ENCODE measurements around the gene INTS13.
"Not testable (repeated sequence)": the region's sequence is repeated elsewhere in the genome, so short reads cannot be mapped to it uniquely, and the experiment has no call there.

INTS13 gene, protein sequence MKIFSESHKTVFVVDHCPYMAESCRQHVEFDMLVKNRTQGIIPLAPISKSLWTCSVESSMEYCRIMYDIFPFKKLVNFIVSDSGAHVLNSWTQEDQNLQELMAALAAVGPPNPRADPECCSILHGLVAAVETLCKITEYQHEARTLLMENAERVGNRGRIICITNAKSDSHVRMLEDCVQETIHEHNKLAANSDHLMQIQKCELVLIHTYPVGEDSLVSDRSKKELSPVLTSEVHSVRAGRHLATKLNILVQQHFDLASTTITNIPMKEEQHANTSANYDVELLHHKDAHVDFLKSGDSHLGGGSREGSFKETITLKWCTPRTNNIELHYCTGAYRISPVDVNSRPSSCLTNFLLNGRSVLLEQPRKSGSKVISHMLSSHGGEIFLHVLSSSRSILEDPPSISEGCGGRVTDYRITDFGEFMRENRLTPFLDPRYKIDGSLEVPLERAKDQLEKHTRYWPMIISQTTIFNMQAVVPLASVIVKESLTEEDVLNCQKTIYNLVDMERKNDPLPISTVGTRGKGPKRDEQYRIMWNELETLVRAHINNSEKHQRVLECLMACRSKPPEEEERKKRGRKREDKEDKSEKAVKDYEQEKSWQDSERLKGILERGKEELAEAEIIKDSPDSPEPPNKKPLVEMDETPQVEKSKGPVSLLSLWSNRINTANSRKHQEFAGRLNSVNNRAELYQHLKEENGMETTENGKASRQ

DNA sequence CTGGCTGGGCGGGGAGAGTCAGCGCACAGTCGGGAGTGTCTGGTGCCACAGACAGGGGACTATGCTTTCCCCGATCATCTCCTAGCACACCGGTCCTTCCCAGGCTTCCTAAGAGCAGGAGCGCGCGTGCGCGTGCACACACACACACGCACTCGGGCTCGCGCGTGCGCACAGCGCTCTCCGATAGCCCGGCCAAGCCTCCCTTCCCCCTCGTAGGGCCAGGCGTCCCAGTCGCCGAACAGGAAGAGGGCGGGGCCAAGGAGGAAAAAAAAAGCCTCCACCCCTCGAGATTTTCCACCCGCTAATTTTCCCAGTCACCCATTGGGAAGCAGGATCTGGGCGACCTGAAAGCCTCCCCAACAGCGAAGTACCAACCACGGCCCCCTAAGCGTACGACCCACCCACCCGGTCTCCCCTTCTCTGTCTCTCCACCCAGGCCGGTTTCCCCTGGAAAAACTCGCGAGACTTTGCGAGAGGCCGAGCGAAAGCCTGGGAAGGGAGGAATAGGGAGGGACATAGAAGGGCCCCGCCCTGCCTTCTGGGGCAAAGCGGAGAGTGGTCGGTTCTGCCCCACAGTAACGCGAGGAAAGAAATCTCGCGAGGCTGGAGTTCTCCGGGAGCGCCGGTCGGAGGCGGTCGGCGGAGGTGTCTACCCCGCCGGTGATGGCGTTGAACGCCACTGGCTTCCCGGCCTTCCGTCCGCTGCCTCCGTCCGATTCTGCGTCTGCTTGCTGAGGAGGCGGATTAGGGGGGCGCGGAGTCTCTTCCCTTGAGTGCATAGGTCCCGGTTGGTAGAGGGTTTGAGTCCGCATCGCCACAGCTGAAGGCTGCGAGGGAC is at the start of gene INTS13, which contains the start of gene FGFR1OP2:
Gene INTS13 (minus strand): TSS at position 119 of the 838 bp plus-strand sequence. CDS start 1,178 bp downstream, outside the sequence.
Gene FGFR1OP2 (plus strand): TSS at position 608 of the 838 bp plus-strand sequence. CDS start 15,689 bp downstream, outside the sequence.
- peak; percentile 97 for DNase-seq

DNA sequence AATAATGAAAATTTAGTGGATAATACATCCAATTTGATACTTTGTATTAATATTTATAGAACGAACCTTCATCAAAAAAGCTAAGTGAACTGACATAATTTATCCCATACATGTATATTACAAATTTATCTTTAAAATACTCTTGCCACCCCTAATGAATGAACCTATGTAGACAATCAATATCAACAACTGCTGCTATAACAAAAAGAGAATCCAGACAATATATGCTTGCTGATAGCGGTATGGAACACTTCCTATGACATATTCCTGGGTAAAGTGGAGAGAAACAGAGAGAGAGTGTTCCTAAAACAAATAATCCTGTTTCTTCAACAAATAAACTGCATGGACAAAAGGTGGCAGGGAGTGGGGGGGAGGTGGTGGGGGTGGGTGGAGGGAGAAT is 45.1 kb upstream of the INTS13 start:
- no peak for DNase-seq

DNA sequence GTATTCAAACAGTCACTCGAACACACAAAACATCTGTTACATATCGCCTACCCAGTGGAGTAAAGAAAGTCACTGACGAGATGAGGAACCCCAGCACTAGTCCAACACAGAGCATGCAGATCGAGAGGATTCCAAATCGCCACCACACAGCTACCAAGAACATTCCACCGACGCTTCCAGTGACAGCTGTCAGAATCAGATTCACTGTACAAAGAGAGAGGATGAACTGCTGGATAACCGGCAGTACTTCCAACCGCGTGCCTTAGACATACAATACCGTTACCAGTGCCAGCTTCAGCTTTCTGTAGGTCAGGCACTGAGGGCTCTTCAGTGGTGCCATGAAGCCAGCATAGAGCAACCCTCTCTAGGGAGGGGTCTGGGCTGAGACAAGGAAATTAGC is 42.0 kb upstream of the INTS13 start:
- no peak for DNase-seq

DNA sequence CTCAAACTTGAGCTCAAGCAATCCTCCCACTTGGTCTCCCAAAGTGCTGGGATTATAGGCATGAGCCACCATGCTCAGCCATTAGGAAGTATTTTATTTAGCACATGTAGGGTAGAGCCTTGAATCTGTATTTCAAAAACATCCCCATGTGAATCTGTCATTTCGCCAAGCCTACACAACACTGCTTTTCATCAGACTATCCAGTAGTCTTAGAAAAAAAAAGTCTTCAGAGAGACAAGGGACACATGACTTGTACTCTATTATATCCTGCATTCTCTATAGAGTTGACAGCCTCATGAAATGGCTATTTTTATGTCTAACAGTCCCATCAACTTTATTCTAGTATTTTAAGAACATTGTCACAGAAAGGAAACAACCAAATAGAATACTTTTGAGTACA is 41.0 kb upstream of the INTS13 start:
- no peak for DNase-seq

DNA sequence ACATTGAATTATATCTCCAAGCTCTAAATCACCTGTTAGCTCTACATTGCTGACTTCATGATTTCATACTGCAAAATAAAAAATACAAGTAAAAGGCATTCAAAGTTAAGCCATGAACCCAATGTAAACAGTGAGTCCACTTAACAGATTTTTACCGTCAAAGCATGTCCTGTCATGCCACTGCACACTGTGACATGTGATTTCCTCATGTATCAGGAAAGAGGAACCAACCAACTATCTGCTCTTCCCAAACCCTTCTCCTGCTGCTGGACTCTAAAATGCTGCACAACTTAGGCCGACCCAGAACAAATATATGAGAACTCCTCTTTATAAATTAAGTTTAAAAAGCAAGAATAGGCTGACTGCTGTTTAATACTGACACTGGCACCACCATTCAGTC is 38.9 kb upstream of the INTS13 start:
- no peak for DNase-seq

DNA sequence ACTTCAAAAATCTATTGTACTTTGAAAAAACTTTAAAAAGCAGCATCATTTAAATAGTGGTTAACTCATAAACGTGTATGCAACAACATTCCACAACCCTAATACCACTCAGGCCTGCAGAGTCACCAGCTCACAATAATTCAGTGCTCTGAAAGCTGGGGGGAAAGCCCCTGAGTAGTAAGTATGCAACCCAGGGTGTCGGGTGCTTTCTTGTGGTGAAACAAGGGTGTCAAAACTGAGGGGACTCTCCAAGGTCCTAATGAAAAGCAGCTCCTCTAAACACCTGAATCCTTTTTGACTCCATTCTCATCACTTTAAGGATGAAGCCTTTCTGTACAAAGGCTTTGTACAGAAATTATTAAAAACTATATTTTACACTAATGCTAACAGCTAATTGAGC is 34.2 kb upstream of the INTS13 start:
- DNase-seq: peak; percentile 76

DNA sequence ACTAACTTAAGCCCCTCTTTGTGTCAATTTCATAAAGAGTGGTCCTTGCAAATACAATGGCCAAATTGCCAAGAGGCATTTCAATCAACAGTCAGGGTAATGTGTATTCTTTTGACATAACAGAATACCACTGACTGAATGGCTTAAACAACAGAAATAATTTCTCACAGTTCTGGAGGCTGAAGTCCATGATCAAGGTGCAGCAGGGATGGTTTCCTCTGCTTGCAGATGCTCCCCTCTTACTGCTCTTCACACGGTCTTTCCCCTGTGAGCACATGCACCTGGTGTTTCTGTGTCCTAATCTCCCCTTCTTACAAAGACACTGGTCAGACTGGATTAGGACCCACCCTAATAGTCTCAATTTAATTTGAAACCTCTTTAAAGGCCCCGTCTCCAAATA is 32.4 kb upstream of the INTS13 start:
- no peak for DNase-seq

DNA sequence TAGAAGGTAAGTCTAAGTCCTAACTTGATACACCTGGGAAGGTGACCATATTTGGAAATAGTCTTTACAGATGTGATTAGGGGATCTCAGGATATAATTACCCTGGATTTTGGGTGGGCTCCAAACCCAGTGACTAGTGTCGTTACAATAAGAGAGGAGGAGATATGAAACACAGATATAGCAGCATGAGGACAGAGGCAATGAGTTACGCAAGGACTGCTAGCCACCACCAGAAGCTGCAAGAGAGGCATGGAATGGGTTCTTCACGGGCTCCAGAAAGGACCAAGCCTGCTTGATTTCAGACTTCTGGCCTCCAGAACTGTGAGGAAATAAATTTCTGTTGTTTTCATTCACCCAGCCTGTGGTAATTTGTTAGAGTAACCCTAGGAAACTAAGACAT is 29.1 kb upstream of the INTS13 start:
- DNase-seq: no peak

DNA sequence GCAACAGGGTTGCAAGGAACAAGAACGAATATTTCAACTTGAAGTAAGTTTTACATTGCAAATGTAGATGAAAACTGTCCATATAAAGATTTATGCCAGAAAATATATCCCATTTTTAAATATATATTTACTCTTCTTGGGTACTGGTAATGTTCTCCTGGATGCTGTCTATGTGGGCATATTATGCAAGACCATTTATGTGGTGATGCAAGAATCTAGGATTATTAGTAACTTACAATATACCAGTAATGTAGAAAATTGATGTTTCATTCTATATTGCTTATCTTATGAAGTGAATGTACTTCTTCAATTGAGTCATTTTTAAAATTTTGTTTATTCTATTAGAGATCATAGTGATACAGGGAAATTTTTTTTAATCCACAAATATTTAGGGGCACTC is 25.6 kb upstream of the INTS13 start:
- DNase-seq: no peak

DNA sequence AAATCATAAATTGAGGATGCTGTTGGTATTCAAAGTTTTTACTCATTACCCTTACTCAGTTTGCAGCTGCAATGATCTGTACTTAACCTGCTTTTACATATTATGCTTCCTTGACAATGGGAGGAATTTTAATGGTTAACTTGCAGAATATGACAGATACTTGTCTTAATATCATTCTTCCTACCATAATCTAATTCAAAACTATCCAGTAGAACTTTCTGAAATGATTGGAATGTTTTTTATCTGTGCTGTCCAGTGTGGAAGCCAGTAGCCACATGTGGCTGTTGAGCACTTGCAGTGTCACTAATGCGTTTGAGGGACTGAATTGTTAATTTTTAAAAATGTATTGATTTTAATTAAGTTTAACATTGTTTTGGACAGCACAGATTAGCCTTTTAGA is 24.0 kb upstream of the INTS13 start:
- no peak for DNase-seq

DNA sequence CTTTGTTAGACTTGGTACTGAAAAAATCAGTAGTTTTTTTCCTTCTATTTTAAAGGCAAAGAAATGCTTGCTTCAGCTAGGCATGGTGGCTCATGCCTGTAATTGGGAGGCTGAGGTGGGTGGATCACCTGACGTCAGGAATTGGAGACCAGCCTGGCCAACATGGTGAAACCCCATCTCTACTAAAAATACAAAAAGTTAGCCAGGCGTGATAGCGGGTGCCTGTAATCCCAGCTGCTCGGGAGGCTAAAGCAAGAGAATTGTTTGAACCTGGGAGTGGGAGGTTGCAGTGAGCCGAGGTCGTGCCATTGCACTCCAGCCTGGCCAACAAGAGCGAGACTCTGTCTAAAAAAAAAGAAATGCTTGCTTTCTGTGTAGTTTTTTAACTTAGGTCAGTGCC is 23.6 kb upstream of the INTS13 start:
- not testable (repeated sequence) for DNase-seq

DNA sequence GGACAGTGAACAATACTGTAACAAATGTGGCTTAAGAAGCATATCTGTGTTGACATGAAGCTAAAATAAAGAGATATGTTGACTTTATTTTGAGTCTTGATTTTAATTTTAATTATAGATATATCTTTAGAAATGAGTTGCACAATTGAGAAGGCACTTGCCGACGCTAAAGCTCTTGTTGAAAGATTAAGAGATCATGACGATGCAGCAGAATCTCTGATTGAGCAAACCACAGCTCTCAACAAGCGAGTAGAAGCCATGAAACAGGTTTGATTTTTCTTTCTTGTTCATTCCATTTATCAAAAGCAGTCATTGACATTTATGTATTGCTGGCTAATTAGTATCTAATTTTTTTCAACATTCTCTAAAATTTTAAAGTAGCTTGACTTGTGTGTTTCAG is 16.2 kb upstream of the INTS13 start:
- no peak for DNase-seq

DNA sequence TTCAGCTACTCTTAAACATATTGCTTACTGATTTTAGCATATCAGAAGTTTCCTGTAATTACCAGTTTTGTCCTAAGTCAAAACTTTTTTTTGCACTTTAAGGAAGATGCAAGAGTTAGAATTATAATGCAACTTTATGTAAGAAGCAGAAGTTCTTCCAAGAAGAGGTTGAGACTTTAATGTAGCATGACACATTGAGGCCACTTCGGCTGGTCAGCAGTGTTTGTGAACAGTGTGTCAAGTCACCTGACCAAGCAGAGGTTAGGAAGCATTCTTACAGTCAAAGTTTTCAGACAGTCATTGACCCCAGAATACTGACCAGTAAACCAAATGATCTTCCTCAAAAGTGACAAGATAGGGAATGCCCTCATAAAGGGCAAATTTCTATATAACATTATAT is 15.7 kb upstream of the INTS13 start:
- DNase-seq: no peak

DNA sequence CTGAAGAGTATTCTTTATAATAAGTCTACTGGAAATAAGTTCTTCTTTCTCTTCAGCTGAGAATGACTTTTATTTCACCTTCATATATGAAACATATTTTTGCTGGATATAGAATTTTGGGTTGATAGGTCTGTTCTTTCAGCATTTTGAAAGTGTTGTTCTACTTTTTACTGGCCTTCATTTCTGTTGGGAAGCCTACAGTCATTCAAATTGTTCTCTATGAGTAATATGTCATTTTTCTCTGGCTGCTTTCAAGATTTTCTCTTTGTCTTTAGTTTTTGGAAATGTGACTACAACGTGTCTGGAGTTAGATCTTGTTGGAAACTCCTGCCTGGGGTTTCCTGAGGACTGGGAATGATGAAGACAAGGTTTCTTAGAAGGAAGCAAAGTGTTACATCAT is 10.5 kb upstream of the INTS13 start:
- no peak for DNase-seq

DNA sequence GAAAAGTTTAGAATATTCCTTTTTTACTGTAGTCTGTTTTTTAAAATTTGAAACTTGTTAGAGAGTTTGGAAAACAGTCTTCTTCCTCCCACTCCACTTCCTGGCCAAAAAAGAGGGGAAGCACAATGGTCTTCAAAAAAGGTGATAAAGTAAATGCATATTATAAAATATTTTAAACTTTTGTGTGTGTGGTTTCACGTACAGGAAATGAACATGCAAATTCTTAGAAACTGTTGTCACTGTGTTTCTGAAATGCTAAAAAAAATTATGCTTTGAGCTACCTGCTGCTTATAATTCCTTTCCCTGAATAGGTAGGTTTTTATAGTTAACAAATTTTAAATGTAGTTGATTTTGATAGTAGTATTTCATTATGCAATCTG is 3.4 kb upstream of the INTS13 start:
- no peak for DNase-seq

DNA sequence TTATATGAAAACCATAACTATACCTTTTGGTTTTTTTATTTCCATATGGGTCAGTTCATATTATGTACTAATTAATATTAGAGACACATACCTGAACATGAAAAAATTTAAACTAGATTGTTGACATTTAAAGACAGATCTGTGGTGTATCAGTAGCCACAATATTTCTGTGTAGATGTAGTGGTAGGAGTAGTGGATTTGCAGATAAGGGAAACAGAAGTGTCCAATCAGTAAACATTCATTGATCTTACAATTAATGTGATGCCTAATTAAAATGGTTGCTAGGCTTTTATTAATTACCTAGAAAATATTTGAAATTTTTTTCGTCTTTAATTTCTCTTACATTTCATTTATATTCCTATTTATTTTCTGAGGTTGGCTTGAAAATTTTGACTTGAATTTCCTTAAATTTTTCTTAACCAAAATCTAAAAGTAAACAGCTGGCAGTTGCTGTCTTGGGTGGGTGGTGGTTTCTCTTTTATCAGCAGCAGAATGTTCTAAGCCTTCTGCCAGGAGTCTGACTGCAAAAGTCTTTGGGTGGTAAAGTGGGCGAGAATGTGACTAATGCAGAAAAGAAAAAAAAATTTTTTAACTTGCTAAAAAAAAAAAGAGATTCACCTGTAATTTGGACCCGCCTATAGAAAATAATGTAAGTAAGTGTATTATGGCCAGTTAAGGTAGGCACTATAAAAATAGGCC is 2.9 kb upstream of the INTS13 start:
- no peak for DNase-seq

DNA sequence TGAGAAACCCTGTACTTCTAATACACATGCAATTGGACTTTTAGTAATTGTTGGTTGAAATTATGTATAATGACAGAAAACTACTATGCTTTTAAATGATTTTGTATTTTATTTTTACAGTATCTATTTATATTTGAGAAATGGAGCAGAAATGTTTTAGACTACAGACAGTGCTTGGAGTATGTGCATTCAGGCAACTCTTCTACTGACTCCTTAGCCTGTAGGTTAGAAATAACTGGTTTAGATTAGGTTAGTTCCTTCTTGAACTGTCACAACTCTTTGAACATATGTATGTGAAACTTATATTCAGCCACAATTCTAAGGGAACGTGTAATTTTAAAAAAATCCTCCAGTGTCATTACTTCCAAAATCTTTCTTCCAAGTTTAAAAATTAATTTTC is 2.2 kb upstream of the INTS13 start:
- DNase-seq: no peak

DNA sequence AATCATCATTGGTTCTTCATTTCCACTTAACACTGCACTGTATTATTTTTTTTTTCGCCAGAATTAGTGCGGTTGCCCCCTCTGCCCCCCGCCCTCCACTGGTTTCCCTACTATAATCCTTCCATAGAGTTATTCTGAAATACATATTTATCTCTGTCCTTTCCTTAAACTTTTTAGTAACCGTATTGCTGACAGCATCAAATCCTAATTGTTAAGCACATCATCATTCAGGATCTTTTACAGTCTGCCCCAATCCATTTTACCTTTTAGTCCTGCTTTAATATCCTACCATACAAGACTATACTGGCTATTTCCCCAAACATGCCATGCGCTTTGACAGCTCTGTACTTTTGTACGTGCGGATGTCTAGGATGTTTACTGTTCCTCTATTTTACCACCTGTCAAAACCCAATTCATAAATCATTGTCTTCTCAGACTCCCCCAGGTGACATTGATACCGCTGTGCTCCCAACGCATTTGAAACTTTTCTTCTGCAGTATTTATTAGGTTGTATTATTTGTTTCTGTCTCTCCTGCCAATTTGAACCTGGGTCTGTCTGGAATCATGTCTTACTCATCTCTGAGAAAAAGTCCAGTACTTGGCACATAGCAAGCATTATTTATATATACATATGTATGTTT is 1.5 kb upstream of the INTS13 start:
- no peak for DNase-seq

DNA sequence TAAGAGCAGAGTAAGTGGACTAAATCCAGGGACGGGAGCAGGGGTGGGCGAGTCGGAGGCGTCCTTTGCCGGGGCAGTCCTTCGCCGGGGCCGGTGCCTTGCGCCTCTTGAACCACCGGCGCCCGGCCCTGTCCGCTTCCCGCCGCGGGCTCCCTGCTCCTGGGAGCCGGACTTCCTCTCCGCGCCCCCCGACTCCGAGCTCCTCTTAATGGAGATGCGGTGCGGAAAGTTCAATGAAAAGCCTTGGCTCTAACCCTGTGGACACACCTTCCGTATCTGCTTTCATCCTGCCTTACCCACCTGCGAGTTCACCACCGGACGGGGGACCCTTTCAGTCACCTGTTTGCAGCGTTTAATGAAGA is 901 bp upstream of the INTS13 start:
- DNase-seq: no peak

DNA sequence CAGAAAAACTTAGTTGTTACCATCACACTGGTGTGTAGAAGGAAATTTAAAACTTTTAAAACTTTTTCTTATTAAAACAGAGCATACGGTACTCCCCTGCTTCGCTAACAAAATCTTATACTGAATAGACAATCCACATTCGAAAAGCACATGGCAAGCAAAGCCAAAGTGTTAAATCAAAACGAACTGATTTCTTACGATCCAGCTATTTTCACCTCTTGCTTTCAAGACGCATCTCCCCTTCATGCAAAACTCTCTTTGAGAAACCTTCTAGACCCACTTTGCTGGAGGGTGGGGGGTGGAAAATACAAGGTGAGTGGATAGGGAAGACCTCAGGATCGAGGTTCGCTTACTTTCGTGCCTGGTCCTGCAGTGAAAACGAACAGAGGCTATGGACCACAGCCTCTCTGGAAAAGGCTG is 328 bp downstream of the INTS13 start:
- no peak for DNase-seq

DNA sequence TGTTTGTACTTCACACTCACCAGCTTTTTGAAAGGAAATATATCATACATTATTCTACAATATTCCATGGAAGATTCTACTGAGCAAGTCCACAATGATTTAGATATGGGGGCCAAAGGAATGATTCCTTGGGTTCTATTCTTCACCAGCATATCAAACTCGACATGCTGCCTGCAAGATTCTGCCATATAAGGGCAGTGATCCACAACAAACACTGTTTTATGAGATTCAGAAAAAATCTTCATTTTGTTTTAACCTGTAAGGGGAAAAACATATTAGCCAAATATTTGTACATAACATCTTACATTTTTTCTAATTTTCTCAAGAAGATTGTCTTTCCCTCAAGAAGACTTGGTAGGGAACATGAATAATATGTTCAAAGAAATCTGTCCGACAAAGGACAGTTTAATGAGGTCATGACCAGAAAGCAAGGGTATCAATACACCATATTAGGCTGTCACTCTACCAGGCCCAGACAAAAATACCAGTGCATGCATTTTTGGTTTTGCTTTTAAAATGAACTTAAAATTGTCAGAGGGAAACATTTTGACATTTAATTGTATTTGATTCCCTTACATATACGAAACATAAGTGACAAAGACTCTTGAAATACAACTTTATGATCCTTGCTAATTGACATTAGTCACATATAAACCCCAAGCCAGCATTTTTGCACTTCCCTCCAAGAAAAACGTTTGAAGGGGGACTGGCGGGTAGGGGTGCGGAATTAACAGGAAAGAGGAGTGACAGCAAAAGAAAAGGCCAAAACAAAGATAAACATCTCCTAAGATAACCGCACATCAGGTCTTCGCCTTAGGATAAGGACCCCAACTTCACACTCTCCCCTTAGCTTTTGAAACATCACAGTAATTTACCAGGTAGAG is 980 bp downstream of the INTS13 start:
- no peak for DNase-seq

All from stimulated activated CD4-positive, alpha-beta T cell treated with anti-CD3 and anti-CD28 coated beads, Interleukin-1b, Interleukin-23, amount 100 ng/mL, for 48 hours (primary cell).